ENCODE measurements around the gene ZNF836. TPM values are rescaled to one million over a fixed set of nuclear protein-coding genes. Genes with fewer than 3 reads are reported as not detected.

Gene ZNF836
- total and polyA plus RNA-seq, 11 donors, result 3.0 to 11.0 (median 7.1) TPM

DNA sequence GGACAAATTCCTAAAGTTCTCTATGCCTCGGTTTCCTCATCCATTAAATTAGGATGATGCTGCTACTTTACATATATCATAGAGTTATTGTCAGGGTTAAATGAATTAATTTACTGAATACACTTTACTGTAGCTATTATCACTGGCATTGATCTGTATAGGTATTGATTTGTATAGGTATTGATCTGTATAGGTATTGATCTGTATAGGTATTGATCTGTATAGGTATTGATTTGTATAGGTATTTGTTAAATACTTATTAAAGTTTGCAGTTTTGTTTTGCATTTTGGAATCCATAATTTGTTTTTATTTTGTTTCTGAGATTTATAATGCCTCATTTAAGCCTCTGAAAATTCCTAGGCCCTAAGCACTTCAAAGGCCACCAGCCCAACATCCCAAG is 16.0 kb upstream of the ZNF836 start:
- Histone ChIP-seq H3K36me3 (peaks cover 0 to 5% (median 0%) of the 10 kb centered on the region in 9 donors), H3K9me3 (no peaks in the 10 kb centered on the region), H3K27ac (no peak overlapping the region), H3K4me3 (no peak overlapping the region), H3K27me3 (no peaks in the 10 kb centered on the region), H3K4me1 (peaks cover 5 to 29% (median 22%) of the 10 kb centered on the region in 12 donors)
- 94 to 100% (median 99%) methylated on average over 1 of the region's 1 CpG for WGBS, 4 donors
- DNase-seq (no peak), ATAC-seq (no peak)
- TF ChIP-seq POLR2A (IDR thresholded peaks at IDR 0.05), result no peak
- TF ChIP-seq, protein P1, sequence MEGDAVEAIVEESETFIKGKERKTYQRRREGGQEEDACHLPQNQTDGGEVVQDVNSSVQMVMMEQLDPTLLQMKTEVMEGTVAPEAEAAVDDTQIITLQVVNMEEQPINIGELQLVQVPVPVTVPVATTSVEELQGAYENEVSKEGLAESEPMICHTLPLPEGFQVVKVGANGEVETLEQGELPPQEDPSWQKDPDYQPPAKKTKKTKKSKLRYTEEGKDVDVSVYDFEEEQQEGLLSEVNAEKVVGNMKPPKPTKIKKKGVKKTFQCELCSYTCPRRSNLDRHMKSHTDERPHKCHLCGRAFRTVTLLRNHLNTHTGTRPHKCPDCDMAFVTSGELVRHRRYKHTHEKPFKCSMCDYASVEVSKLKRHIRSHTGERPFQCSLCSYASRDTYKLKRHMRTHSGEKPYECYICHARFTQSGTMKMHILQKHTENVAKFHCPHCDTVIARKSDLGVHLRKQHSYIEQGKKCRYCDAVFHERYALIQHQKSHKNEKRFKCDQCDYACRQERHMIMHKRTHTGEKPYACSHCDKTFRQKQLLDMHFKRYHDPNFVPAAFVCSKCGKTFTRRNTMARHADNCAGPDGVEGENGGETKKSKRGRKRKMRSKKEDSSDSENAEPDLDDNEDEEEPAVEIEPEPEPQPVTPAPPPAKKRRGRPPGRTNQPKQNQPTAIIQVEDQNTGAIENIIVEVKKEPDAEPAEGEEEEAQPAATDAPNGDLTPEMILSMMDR (IDR thresholded peaks at IDR 0.05), result no peak
- intact Hi-C loops (cut with DNase I), result loop anchor here in 3 of 10 donors (5.0 kb wide), 1 partner anchor 45 kb away; no protein-coding TSS in a partner anchor

DNA sequence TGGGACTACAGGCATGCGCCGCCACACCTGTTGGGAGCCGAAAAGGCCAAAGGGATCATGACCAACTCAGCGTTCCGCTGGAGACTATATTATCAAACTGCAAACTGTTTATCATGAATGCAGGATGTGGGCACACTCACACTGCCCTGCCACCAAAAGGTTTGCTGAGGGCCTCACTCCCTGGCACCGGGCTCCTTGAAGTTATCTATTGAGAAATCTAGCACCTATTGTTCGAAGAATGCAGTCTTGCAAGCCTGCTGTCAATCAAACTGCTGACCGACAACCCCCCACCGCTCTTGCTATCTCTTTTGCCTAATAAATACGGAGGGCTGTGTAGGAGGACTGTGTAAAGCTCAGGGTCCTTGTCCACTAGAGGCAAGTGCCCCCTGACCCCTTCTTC is 5.2 kb upstream of the ZNF836 start:
- TF ChIP-seq, protein P1 (IDR thresholded peaks at IDR 0.05), result no peak
- TF ChIP-seq POLR2A (IDR thresholded peaks at IDR 0.05), result no peak
- no peaks in the 10 kb centered on the region for H3K9me3 ChIP-seq
- no peak overlapping the region for H3K27ac ChIP-seq
- no peaks in the 10 kb centered on the region for H3K36me3 ChIP-seq
- WGBS, 4 donors, result 68 to 77% (median 75%) methylated on average over 10 of the region's 10 CpGs
- no peak overlapping the region for H3K4me3 ChIP-seq
- no peak for DNase-seq
- intact Hi-C loops (cut with DNase I), result no loop called here
- no peak for ATAC-seq
- no peaks in the 10 kb centered on the region for H3K27me3 ChIP-seq
- peaks cover 0 to 10% (median 5%) of the 10 kb centered on the region in 12 donors for H3K4me1 ChIP-seq

DNA sequence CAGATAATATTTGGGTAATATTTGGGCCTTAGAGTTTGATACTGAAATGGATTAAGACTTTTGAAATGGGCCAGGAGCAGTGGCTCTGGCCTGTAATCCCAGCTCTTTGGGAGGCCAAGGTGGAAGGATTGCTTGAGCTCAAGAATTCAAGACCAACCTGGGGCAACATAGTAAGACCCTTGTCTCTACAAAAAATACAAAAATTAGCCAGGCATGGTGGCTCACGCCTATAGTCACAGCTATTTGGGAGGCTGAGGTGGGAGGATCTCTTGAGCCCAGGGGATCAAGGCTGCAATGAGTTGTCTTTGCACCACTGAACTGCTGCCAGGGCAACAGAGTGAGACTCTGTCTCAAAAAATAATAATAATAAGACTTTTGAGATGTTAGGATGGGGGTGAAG is 926 bp upstream of the ZNF836 start:
- peak overlapping the region in 6 of 12 donors; percentile 82 to 92 (median 85) for H3K27ac ChIP-seq
- ATAC-seq, result no peak

DNA sequence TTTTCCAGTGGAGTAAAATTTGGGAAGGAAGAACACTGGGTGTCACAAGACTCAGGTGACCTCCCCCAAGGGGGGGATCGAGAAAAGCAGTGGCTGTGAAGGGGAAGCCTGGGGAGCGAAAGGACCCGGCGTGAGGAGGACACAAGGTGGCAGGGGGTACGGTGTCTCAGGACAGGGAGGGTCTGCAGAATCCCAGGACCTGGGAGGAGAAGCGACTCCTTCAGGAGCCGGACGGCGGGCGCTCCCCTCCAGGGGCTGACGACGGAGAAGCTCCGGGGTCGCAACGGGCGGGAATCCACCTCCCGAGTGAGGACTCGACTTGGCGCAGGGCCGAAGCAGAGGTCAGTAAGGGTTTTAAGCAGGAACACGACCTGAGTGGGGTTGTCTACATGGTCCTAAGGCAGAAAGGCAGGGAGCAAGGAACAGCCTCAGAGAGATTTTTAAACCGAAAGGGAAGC is 529 bp downstream of the ZNF836 start:
- intact Hi-C loops (cut with DNase I), result loop anchor here in 5 of 10 donors (1.0 to 5.0 kb wide), 4 partner anchors 18 to 34 kb away; partner anchors contain the start of gene ZNF616 (in 3 of the 5)
- WGBS, 4 donors, result 0 to 1% (median 0%) methylated on average over 19 to 22 of the region's 22 CpGs
- Histone ChIP-seq H3K9me3 (no peaks in the 10 kb centered on the region), H3K4me3 (peak overlapping the region; percentile 62 to 94 (median 83)), H3K4me1 (peaks cover 0 to 19% (median 11%) of the 10 kb centered on the region in 12 donors), H3K27me3 (no peaks in the 10 kb centered on the region), H3K36me3 (peaks cover 0 to 35% (median 27%) of the 10 kb centered on the region in 9 donors), H3K27ac (peak overlapping the region; percentile 28 to 92 (median 84))
- DNase-seq (peak in 3 of 5 donors; percentile 24 to 38 (median 27)), ATAC-seq (peak; percentile 34 to 55 (median 42))
- no peak for TF ChIP-seq POLR2A (IDR thresholded peaks at IDR 0.05)
- TF ChIP-seq, protein P1 (IDR thresholded peaks at IDR 0.05), result no peak

More for the DNA sequence above, 926 bp upstream of the ZNF836 start:
- intact Hi-C loops (cut with DNase I), result loop anchor here in 1 of 10 donors (5.0 kb wide), 1 partner anchor 35 kb away; the partner anchor contains the start of gene ZNF616
- Histone ChIP-seq H3K9me3 (no peaks in the 10 kb centered on the region), H3K4me1 (peaks cover 0 to 19% (median 11%) of the 10 kb centered on the region in 12 donors), H3K4me3 (peak overlapping the region in 6 of 12 donors; percentile 70 to 94 (median 84)), H3K27me3 (no peaks in the 10 kb centered on the region), H3K36me3 (peaks cover 0 to 21% (median 15%) of the 10 kb centered on the region in 9 donors)
- DNase-seq, result no peak
- WGBS, 4 donors, result 88 to 100% (median 98%) methylated on average over 1 of the region's 1 CpG
- TF ChIP-seq POLR2A (IDR thresholded peaks at IDR 0.05), result no peak
- TF ChIP-seq, protein P1 (IDR thresholded peaks at IDR 0.05), result no peak

Measured in heart left ventricle (tissue), 16 donors.